Skin epidermis (tissue), 12 donors: ENCODE results near the gene FOXN3.

Source experiments
- H3K27ac ChIP-seq, 21 experiments: fragments of 200-600 bp; sonication (generic) in 11 of 21; one replicate each; pipeline ENCODE4 v1.5.0; 2020; ENCODE audit warnings: mild to moderate bottlenecking in 3 of 21, inconsistent platforms in 2 of 21, moderate library complexity in 2 of 21
- H3K4me3 ChIP-seq, 7 experiments: fragments of 200-600 bp; sonication (generic) in 2 of 7; one replicate each; pipeline ENCODE4 v1.5.0; 2020; ENCODE audit warnings: inconsistent platforms in 2 of 7, mild to moderate bottlenecking in 2 of 7, moderate library complexity in 1 of 7

FOXN3 gene

DNA sequence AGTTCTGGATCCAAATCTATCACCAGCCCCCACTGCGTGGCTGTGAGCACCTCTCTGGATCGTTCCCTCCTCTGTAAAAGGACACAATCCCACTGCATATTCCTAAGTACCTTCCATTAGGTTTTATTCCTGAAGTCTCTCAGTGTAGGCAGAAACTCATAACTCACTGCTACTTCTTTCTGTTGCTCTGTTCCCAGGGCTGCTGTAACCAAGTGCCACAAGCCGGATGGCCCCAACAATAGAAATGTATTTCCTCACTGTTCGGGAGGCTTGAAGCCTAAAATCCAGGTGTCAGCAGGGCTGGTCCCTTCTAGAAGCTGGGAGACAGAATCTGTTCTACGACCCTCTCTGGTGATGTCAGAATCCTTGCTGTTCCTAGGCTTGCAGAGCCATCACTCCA is 24.9 kb downstream of the FOXN3 start:
- H3K4me3 ChIP-seq, result no peak overlapping the region

DNA sequence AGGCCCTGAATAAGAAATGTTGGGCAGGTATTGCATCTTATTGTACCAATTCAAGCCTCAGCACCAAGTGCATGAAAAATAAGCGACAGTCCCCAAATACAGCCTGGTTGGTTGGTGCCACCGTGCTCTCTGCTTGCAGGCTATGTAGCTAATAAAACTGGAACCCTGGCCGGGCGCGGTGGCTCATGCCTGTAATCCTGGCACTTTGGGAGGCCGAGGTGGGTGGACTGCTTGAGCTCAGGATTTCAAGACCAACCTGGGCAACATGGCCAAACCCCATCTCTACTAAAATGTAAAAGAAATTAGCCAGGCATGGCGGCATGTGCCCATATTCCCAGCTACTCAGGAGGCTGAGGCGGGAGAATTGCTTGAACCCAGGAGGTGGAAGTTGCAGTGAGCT is 25.5 kb downstream of the FOXN3 start:
- H3K27ac ChIP-seq, result no peak overlapping the region

More for the DNA sequence above, 24.9 kb downstream of the FOXN3 start:
- H3K27ac ChIP-seq, result no peak overlapping the region

DNA sequence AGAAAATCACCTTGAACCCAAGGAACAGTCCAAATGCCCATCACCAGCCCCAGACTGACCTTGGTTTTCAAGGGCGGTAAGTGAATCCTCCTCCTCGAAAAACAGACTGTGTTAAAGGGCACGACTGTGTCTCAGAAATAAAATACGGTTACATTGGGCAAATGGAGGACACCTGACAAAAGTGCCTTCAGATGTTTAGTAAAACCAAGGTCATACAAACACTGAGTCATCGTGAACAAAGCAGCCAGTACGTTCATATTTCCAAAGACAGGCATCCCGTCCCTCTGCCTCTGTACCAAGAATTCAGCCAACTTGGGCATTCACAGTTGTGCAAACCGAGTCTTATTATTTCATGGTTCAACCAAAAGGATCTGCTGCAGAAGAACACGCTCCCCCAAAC is 25.9 kb downstream of the FOXN3 start:
- peak overlapping the region in 1 of 21 experiments; percentile 29 for H3K27ac ChIP-seq
- no peak overlapping the region for H3K4me3 ChIP-seq

More for the DNA sequence above, 25.5 kb downstream of the FOXN3 start:
- no peak overlapping the region for H3K4me3 ChIP-seq

DNA sequence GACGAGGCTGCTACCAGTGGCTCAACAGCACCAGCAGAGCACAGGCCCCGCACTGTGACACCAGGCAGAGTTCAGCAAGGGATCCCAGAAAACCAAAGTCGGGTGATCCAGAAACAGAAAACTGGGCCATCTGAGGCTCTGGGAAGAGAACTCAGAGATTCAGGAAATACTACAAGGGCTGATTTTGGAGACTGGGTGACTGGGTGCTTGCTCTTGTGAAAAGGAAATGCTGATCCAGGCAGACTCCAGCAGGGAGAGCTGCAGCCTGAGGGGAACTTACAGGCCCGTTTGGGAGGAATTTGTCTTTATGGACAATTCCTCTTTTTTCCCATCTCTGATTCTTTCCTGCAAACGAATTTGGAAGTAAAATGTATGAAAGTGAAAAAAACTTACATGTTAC is 28.2 kb downstream of the FOXN3 start:
- Histone ChIP-seq H3K27ac (no peak overlapping the region), H3K4me3 (no peak overlapping the region)

DNA sequence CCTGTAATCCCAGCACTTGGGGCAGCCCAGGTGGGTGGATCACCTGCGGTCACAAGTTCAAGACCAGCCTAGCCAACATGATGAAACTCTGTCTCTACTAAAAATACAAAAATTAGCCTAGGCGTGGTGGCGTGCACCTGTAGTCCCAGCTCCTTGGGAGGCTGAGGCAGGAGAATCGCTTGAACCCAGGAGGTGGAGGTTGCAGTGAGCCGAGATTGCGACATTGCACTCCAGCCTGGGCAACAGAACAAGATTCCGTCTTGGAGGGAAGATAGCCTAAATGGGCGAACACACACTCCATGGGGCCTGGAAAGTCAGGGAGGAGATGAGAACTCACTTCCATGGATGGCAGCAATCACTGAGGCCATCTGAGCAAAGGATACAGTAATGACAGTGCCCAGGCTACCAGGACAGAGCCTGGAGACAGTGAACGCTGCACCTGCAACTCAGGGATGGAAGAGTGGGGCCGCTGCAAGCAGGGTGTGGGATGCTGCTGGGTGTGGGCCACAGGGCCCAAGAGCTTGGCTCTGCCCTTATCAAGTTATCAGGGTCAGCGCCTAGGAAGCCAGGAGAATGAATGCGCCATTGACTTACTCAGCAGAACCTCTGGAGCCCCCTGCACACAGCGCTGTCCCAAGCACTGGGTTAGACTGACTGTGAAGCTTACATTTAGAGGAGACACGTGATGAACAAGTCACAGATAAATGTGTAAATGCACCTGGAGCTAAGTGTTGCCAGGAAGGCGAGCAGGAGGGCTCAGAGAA is 28.9 kb downstream of the FOXN3 start:
- Histone ChIP-seq H3K4me3 (no peak overlapping the region), H3K27ac (no peak overlapping the region)

DNA sequence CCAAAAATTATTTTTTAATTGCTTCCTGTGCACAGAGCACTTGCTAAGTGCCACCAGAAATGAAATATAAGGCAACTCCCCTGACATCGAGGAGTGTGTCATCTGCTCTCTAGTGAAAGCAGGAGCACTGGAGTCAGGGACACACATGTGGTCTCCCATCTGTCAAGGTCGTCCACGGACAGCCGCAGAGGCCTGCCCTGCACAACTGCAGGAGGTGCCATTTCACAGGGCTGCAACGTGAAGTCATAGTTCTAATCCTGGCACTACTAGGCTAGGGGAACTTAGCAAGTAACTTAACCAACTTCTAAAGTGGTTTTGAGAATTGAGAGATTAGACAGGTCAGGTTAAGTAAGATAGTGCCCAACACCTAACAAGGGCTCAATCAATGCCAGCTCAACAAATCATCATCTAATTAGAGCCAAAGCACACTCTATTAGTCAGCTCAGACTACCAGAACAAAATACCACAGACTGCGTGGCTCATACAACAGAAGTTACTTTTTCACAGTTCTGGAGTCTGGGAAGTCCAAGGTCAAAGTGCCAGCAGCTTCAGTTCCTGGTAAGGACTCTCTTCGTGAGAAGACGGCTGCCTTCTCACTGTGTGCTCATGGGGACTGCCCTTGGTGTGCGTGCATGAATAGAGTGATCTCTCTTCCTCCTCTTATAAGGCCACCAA is 30.7 kb downstream of the FOXN3 start:
- Histone ChIP-seq H3K27ac (peak overlapping the region in 3 of 21 experiments; percentile 17 to 51 (median 24)), H3K4me3 (no peak overlapping the region)

DNA sequence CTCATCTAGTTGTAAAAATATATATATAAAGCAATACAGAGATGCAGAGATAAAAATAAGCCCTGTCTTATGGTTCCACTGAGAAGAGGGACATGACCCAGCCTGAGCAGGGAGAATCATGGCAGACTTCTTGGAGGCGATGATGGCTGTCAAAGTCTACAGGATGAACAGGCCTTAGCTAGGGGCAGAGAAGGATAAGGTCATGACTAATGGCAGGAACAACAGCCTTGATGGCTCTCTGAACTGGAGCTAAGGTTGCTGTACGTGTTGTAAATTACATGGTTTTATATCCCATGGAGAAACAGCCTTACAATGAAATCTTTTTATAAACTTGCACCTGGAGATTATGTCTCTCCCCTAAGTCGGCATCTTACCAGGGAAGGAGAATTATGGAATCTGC is 32.4 kb downstream of the FOXN3 start:
- no peak overlapping the region for H3K4me3 ChIP-seq
- H3K27ac ChIP-seq, result no peak overlapping the region

DNA sequence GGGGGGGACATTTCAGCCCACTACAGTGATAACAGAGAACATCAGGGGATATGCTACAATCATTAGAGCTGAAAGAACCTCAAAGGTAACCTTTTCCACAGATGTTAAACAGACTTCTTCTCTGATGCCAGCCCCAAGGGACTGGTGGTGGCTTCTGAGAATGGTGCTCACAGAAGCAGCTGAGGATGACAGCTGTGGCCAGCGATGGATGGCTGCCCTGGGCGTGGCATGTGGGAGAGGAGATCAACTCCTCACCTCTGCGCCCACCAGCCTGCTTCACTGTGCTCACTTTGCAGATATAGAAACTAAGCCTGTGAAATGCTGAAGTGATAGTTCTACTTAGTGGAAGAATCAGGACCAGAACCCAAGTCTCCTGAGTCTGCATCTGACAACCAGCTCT is 33.0 kb downstream of the FOXN3 start:
- no peak overlapping the region for H3K27ac ChIP-seq
- H3K4me3 ChIP-seq, result no peak overlapping the region

DNA sequence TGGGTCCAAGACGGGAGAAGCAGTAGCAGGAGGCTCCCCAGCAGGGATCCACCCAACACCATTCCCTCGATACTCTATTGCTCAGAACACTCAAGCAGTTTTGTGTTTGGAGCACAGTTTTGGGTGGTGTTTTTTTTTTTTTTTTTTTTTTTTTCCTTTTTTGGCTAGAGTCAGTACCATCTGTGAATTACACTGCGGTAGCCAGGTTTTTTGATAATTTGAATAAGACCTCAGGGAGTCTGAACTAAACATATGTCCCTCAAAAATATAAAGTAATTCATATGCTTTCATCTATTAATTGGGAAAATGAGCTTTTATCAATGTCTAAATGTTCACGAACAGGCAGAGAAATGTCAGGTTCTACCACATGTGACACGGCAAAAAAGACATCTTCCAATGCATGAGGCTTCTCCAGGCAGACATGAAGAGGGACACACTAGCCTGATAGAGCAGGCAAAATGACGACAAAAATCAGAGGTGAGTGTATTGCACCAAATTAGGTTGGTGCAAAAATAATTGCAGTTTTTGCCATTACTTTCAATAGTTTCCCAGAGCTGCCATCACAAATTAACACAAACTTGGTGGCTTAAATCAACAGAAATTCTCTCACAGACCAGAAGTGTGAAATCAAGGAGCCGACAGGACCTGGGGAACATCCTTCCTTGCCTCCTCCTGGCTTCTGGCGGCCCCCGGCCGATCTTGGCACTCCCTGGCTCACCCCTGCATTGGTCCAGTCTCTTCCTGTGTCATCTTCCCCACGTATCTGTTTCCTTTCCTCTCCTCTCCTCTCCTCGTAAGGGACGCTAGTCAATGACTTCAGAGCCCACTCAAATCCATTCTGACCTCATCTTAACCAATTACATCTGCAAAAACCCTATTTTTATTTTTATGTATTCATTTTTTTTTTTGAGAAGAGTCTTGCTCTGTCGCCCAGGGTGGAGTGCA is 33.9 kb downstream of the FOXN3 start:
- no peak overlapping the region for H3K27ac ChIP-seq
- H3K4me3 ChIP-seq, result no peak overlapping the region

DNA sequence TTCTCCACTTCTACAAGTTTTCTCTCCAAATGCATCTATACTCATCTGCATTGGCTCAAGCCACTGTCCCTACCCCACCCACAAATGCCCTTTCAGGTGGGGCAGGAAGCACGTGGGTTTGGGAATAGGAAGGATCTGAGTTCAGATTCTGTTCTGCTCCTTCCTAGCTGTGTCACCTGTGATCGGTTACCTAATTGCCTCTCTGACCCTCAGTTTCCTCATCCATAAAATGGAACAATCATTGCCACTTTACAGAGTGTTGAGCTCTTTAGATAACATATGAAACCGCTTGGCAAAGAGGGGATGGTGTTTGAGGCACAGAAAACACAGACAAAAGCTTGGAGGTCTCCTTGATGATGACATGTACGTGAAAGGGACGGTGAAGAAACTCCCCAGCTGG is 34.5 kb downstream of the FOXN3 start:
- H3K27ac ChIP-seq, result no peak overlapping the region
- H3K4me3 ChIP-seq, result no peak overlapping the region

DNA sequence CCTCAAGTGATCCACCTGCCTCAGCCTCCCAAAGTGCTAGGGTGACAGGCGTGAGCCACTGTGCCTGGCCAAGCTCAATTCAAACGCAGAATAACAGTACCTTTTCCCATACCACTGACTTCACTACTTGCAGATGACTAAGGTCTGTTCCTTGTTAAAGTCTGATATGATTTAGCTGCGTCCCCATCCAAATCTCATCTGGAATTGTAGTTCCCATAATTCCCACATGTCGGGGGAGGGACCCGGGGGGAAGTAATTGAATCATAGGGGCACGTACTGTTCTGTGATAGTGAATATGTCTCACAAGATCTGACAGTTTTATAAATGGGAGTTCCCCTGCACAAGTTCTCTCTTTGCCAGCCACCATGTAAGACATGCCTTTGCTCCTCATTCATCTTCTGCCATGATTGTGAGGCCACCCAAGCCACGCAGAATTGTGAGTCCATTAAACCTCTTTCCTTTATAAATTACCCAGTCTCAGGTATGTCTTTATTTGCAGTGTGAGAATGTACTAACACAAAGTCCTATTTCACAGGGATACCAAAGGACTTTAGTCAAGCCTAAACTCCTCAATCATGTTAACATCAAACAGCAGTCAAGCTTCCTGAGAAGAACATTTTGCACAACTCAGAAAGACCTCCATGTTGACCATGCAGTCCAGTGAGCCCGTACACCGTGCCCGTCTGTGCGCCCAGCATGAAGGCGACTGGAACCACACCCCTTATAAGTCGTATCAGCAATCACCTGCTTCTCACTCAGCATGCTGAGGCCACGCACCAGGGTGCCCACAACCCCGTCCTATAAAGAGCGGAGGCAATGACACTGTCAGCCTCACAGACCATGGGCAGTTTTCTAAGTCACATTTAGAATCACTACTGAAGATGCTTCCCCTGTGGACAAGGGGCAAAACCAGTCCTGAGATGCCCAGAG is 36.9 kb downstream of the FOXN3 start:
- peak overlapping the region in 1 of 21 experiments; percentile 34 for H3K27ac ChIP-seq
- H3K4me3 ChIP-seq, result no peak overlapping the region

DNA sequence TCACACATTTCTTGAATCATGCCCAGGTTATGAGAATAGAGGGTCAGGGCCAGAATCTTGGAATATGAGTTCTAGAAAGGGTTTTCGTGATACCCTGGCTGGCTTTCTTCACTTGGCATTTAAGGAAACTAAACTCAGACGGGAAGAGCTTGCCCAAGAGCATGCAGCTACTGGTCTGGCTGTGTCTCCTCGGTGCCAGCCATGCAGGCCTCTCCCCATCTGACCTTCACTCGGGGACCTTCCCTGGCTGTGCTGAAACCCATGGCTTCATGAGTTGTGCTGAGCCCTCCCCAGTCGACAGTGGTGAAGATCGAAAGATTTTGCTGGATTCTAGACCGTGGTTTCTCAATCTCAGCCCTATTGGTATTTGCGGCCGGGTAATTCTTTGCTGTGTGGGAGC is 38.0 kb downstream of the FOXN3 start:
- H3K27ac ChIP-seq, result peak overlapping the region in 2 of 21 experiments; percentile 17 to 34
- H3K4me3 ChIP-seq, result no peak overlapping the region

DNA sequence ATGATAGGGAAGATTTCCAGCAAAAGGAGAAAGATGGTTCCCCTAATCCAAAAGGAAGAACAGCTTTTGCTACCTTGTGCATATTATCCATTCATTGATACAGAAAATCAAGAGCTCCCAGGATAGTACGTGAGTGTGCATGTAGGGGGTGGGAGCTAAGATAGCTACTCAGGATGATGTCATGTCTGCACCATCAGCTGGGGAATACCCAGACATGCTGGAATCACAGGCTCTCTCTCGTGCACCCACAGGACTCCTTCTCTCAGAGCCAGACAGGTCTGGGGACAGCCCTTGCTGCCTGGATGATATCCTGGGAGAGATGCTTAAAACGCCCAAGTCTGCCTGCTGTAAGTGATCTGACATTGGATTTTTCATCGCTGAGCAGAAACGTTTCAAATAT is 38.9 kb downstream of the FOXN3 start:
- no peak overlapping the region for H3K27ac ChIP-seq

DNA sequence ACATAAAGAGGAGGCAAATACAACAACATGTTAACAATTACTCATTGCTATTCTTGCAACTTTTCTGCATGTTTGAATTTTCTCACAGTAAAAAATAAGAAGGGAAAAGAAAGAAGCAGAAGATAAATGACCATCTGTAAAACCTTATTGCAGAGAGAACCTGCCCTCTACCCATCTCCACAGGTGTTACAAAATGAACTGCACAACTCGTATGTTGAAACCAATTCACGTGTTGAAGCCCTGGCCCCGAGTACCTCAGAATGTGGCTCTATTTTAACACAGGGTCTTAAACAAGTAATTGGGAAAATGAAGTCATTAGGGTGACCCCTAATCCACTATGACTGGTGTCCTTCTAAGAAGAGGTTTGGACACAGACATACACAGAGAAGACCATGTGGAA is 39.5 kb downstream of the FOXN3 start:
- no peak overlapping the region for H3K27ac ChIP-seq

More for the DNA sequence above, 38.9 kb downstream of the FOXN3 start:
- H3K4me3 ChIP-seq, result no peak overlapping the region

DNA sequence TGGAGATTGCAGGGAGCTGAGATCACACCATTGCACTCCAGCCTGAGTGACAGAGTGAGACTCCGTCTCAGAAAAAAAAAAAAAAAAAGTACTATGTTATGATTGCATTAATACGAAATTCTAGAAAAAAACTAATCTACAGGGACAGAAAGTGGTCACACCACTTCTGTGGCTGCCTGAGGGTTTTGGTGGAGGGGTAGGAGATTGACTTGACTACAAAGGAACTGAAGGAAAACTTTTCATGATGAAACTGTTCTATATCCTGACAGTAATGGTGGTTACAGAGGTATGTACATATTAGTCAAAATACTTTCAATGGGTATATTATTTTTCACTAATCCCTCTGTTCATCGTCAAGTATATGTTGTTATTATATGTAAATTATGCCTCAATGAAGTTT is 42.1 kb downstream of the FOXN3 start:
- no peak overlapping the region for H3K4me3 ChIP-seq
- no peak overlapping the region for H3K27ac ChIP-seq

More for the DNA sequence above, 39.5 kb downstream of the FOXN3 start:
- H3K4me3 ChIP-seq, result no peak overlapping the region

DNA sequence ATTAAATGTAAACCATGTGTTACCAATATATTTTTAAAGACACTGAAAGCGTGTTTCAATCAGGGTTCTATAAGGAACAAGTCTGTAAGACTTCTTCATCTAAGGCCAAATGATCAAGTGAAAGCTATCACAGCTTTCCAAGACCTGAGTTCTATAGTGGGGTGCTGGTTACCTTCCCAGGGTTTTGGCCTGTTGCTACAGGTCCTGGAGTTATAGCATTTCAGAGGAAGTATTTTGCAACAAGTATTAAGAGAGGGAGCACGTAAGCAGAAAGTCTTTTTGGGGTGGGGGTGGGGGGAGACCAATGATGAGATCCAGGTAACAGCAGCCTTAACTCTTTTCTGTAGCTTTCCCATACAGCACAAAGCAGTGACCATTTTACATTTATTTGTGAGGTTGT is 43.8 kb downstream of the FOXN3 start:
- no peak overlapping the region for H3K4me3 ChIP-seq
- H3K27ac ChIP-seq, result no peak overlapping the region

DNA sequence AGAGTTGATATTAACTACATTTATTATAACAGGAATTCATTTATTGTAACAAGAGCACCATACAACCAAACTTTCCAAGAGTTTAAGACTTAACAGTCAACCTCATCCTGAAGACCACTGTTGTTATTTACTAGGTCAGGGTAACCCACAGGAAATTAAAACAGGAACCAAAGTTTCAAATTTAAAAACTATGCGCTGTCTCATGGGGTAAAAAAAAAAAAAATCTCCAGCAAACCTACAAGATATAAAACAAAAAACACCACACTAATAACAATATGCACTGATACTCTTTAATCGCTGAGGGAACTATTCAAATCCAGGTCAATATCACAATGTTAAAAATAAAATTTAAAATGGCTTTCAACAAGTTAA is 44.5 kb downstream of the FOXN3 start:
- no peak overlapping the region for H3K4me3 ChIP-seq
- no peak overlapping the region for H3K27ac ChIP-seq

DNA sequence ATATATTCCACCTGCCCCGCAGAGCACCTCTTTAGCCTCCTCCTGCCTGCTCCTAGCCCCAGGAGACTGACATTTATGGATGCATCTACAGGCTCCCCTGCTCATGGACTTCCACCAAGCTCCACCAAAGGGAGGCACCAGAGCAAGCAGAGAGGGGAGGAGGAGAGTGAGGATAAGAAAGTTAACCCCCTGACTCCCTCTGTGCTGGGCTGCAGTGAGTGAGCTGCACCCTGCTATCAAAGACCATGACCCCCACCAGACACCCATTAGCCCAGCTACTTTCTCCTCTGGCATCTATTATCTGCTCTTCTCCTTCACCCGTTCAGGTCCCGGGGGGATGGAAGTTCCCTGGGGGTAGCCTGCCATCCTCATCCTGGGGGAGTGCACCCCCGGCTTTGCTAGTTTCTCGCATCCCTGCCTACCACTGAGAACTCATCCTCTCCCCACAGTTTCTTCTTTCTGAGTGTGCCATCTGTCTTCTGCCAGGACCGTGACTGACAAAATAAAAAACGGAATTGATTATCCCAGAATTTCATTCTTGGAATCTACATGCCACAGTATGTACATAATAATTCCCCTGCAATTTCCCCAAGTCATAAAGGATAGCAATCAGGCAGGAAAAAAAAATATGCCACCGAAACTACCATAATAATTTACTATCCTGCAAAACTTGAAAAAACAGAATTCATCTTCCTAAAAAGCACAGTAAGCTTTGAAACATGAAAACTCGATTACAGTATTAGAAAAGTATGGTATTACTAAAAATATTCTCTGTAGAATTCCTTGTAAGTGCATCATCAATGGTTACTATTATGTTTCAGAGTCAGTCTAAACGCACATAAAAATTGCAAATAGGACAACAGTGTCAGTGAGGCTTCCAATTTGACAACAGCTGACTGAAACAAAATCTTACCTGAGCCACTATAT is 45.2 kb downstream of the FOXN3 start:
- peak overlapping the region in 1 of 21 experiments; percentile 38 for H3K27ac ChIP-seq
- no peak overlapping the region for H3K4me3 ChIP-seq
